SU-DHL-6 (cell line): ENCODE data around the gene CABP4.

ENCODE experiments used
- EZH2phosphoT487 ChIP-seq: fragments of 200-600 bp; sonication (generic), shearing (Covaris generic); conservative IDR thresholded peaks from 2 replicates; pipeline ENCODE4 v1.6.1; 2018; ENCODE audit warnings: mild to moderate bottlenecking, antibody characterized with exemption, low read length, moderate library complexity, mixed read lengths
- TF ChIP-seq, protein P1 (sequence below): fragments of 200-600 bp; sonication (generic); IDR thresholded peaks from one replicate; pipeline ENCODE4 v1.5.1; 2017; ENCODE audit warnings: antibody characterized with exemption, mild to moderate bottlenecking, low read length, moderate library complexity; ENCODE audit not compliant: insufficient read depth, poor library complexity, severe bottlenecking

GRCh38 chr11:67420646-67421429 is 34.3 kb upstream of the CABP4 start:
- TF ChIP-seq, protein P1, sequence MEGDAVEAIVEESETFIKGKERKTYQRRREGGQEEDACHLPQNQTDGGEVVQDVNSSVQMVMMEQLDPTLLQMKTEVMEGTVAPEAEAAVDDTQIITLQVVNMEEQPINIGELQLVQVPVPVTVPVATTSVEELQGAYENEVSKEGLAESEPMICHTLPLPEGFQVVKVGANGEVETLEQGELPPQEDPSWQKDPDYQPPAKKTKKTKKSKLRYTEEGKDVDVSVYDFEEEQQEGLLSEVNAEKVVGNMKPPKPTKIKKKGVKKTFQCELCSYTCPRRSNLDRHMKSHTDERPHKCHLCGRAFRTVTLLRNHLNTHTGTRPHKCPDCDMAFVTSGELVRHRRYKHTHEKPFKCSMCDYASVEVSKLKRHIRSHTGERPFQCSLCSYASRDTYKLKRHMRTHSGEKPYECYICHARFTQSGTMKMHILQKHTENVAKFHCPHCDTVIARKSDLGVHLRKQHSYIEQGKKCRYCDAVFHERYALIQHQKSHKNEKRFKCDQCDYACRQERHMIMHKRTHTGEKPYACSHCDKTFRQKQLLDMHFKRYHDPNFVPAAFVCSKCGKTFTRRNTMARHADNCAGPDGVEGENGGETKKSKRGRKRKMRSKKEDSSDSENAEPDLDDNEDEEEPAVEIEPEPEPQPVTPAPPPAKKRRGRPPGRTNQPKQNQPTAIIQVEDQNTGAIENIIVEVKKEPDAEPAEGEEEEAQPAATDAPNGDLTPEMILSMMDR, result no peak
- TF ChIP-seq EZH2phosphoT487, result no peak
